ENCODE results near the gene TEKT4. TPM values are rescaled to one million over a fixed set of nuclear protein-coding genes. Genes with fewer than 3 reads are reported as not detected.

The TEKT4 gene
- total RNA-seq, result not detected in 2 replicates

GRCh38 chr2:94871226-94872087 lies at the start of gene TEKT4:
Gene TEKT4, plus strand, starts transcription at chr2:94871430. Its CDS starts 150 bp downstream, at chr2:94871580.

Small RNA genes within 50 kb of the gene (small RNA-seq; reads per million reads assigned to genes)
- gene RNU6-1320P (ENCODE audit: low replicate concordance), result not detected

Other genes with a start within 250 kb of the TEKT4 start
- gene MAL, start 154.3 kb downstream of the TEKT4 start, total RNA-seq, result not detected in 2 replicates

Data from placental pericyte (primary cell).